IPS DF 6.9 (cell line): ENCODE measurements around the gene TTI1.

Experiments
- DNase-seq: peaks from one replicate; pipeline ENCODE4 v3.0.0-alpha.2; 2013; ENCODE audit warnings: low read depth, low spot score
- H3K27ac ChIP-seq: one replicate; pipeline ENCODE4 v1.5.1; 2013; ENCODE audit warnings: low read length, control low read depth
- H3K27me3 ChIP-seq: 2 replicates; pipeline ENCODE4 v1.6.1; 2013; ENCODE audit warnings: mild to moderate bottlenecking, low read length; ENCODE audit not compliant: control insufficient read depth, insufficient read depth
- H3K36me3 ChIP-seq: 2 replicates; pipeline ENCODE4 v1.6.1; 2013; ENCODE audit warnings: low read length; ENCODE audit not compliant: control insufficient read depth, insufficient read depth
- H3K4me1 ChIP-seq: 2 replicates; pipeline ENCODE4 v1.6.1; 2013; ENCODE audit warnings: low read length; ENCODE audit not compliant: control insufficient read depth, insufficient read depth
- H3K4me3 ChIP-seq: 2 replicates; pipeline ENCODE4 v1.5.1; 2013; ENCODE audit warnings: mild to moderate bottlenecking, low read length
- H3K9me3 ChIP-seq: 2 replicates; pipeline ENCODE4 v1.6.1; 2013; ENCODE audit warnings: low read length, inconsistent platforms; ENCODE audit not compliant: control insufficient read depth, insufficient read depth
- WGBS: extraction: QIAGEN DNeasy Blood & Tissue Kit; methylation state at CpG from one replicate; pipeline ENCODE4 v1.1.7; 2013; ENCODE audit warnings: mixed read lengths, missing lambda C conversion rate; ENCODE audit not compliant: insufficient read length, insufficient coverage; 5-methylcytosine and 5-hydroxymethylcytosine counted together

Gene TTI1

GRCh38 chr20:38067717-38068365 lies 34.6 kb upstream of the TTI1 start:
- H3K4me1 ChIP-seq: no peaks in the 10 kb centered on the region
- H3K27ac ChIP-seq: no peak overlapping the region
- peaks cover 26% of the 10 kb centered on the region for H3K36me3 ChIP-seq
- no peaks in the 10 kb centered on the region; the same call in 1 of the 2 replicates for H3K9me3 ChIP-seq
- H3K27me3 ChIP-seq: no peaks in the 10 kb centered on the region
- H3K4me3 ChIP-seq: no peak overlapping the region
- WGBS: no CpG with 5 or more reads among the region's 15 CpGs
- no peak for DNase-seq

GRCh38 chr20:38066969-38067716 lies 33.9 kb upstream of the TTI1 start:
- no peaks in the 10 kb centered on the region for H3K4me1 ChIP-seq
- no peaks in the 10 kb centered on the region for H3K27me3 ChIP-seq
- no CpG with 5 or more reads among the region's 9 CpGs for WGBS
- peaks cover 27% of the 10 kb centered on the region for H3K36me3 ChIP-seq
- no peak for DNase-seq
- H3K27ac ChIP-seq: no peak overlapping the region
- no peak overlapping the region for H3K4me3 ChIP-seq
- H3K9me3 ChIP-seq: no peaks in the 10 kb centered on the region; the same call in 1 of the 2 replicates

DNA sequence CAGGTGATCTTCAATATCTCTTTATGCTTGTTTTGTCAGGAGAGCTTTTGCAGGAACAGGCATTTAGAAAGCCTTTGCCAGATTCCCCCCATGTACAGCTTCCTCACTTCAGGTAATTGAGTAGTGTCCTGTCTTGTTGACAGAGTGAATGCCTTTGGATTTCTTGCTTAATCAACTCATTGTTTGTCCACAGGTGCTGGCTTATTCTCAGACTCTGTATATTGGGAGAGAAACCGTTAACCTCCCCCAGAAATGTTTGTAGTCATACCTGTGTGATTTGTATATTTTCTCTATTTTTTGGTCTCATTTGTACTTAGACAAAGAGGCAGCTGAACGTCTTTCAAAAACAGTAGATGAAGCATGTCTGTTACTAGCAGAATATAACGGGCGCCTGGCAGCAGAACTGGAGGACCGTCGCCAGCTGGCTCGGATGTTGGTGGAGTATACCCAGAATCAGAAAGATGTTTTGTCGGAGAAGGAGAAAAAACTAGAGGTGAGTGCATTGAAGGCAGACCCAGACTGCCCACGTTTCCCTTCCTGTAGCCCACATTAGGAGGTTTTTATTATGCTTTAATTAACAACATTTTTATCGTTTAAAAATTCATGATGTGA lies 32.6 kb upstream of the TTI1 start:
- no peak overlapping the region for H3K4me3 ChIP-seq
- DNase-seq: no peak
- H3K27ac ChIP-seq: no peak overlapping the region
- WGBS: no CpG with 5 or more reads among the region's 10 CpGs
- H3K4me1 ChIP-seq: no peaks in the 10 kb centered on the region
- H3K9me3 ChIP-seq: no peaks in the 10 kb centered on the region; the same call in 1 of the 2 replicates
- peaks cover 27% of the 10 kb centered on the region for H3K36me3 ChIP-seq
- H3K27me3 ChIP-seq: no peaks in the 10 kb centered on the region

DNA sequence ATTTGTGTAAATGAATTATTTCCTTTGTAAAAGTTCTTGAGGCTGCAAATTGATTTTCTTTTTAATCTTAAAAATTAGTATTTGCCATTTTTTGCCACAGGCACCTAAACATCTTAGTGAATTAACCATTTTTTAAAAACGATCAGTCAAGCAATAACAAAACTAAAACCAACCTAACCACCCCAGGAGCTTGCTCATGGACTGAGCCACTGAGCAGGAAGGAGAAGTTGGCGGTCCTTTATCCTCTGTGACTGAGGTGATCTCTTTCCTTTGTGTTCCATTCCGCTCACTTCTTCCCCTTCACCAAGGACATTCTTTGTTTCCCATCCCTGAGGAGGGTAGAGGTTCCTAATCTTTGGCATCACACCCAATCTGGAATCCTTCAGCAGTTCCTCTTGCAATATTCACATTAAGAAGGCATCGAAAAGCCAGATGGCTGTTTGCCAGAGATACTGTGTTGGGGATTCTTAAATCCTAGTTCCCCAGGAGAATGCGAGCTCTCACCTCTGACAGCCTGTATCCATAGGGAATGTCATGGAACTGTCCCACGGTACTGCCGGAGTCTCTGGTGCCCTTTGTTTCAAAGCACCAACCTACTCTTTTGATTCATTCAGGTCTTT lies 30.8 kb upstream of the TTI1 start:
- DNase-seq: no peak
- Histone ChIP-seq H3K4me1 (no peaks in the 10 kb centered on the region), H3K36me3 (peaks cover 30% of the 10 kb centered on the region), H3K9me3 (no peaks in the 10 kb centered on the region; the same call in 1 of the 2 replicates), H3K27ac (no peak overlapping the region), H3K27me3 (no peaks in the 10 kb centered on the region), H3K4me3 (no peak overlapping the region)
- WGBS: no CpG with 5 or more reads among the region's 7 CpGs

DNA sequence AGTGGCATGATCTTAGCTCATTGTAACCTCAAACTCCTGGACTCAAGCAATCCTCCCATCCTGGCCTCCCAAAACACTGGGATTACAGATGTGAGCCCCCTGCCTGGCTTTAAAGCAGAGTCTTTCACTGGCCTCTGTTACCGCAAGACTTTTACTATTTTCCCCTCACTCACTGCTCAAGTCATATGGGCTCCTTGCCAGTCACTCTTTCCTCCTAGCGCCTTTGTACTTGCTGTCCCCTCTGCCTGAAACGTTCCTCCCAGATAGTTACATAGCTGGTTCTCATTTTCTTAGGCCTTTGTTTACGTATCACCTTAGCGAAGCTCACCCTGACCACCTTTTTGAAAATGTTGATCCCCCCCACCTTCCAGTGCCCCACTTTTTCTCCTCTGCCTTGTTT lies 29.6 kb upstream of the TTI1 start:
- H3K4me1 ChIP-seq: no peaks in the 10 kb centered on the region
- H3K4me3 ChIP-seq: no peak overlapping the region
- no peaks in the 10 kb centered on the region for H3K27me3 ChIP-seq
- H3K27ac ChIP-seq: no peak overlapping the region
- no CpG with 5 or more reads among the region's 5 CpGs for WGBS
- peaks cover 26% of the 10 kb centered on the region for H3K36me3 ChIP-seq
- DNase-seq: no peak
- H3K9me3 ChIP-seq: no peaks in the 10 kb centered on the region; the same call in 1 of the 2 replicates

- no peak overlapping the region for H3K27ac ChIP-seq
- peaks cover 16% of the 10 kb centered on the region; the same call in 1 of the 2 replicates for H3K36me3 ChIP-seq
- H3K9me3 ChIP-seq: no peaks in the 10 kb centered on the region; the same call in 1 of the 2 replicates
- H3K4me3 ChIP-seq: no peak overlapping the region
- DNase-seq: no peak
- no peaks in the 10 kb centered on the region for H3K4me1 ChIP-seq
- H3K27me3 ChIP-seq: no peaks in the 10 kb centered on the region
- WGBS: 100% methylated on average over 2 of the region's 4 CpGs
These were observed 27.9 kb upstream of the TTI1 start for GRCh38 chr20:38061109-38061508.

GRCh38 chr20:38060536-38060935 lies 27.3 kb upstream of the TTI1 start:
- Histone ChIP-seq H3K27me3 (no peaks in the 10 kb centered on the region), H3K27ac (no peak overlapping the region), H3K4me3 (no peak overlapping the region), H3K9me3 (no peaks in the 10 kb centered on the region; the same call in 1 of the 2 replicates), H3K36me3 (peaks cover 14% of the 10 kb centered on the region; the same call in 1 of the 2 replicates), H3K4me1 (no peaks in the 10 kb centered on the region)
- DNase-seq: no peak
- 100% methylated on average over 1 of the region's 5 CpGs for WGBS

DNA sequence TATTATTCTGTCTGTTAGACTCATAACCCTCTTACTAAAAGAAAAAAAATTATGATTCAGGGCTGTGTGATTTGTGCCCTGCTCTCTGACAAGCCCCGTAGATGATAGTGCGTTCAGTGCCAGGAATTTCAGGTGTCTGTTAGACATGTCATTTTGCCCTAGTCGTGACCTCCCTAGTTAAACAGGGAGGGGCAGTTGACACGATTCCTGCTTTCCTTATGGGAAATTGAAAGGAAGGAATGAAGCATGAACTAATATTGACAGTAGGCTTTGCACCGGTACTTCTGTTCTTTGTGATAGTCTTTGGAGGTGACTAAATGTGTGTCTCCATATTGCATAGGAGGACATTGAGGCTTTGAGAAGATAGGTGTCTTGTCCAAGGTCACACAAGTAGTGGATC lies 26.6 kb upstream of the TTI1 start:
- no peak for DNase-seq
- Histone ChIP-seq H3K27ac (no peak overlapping the region), H3K4me1 (no peaks in the 10 kb centered on the region), H3K4me3 (no peak overlapping the region), H3K36me3 (peaks cover 14% of the 10 kb centered on the region; the same call in 1 of the 2 replicates), H3K27me3 (no peaks in the 10 kb centered on the region), H3K9me3 (no peaks in the 10 kb centered on the region; the same call in 1 of the 2 replicates)
- no CpG with 5 or more reads among the region's 5 CpGs for WGBS

DNA sequence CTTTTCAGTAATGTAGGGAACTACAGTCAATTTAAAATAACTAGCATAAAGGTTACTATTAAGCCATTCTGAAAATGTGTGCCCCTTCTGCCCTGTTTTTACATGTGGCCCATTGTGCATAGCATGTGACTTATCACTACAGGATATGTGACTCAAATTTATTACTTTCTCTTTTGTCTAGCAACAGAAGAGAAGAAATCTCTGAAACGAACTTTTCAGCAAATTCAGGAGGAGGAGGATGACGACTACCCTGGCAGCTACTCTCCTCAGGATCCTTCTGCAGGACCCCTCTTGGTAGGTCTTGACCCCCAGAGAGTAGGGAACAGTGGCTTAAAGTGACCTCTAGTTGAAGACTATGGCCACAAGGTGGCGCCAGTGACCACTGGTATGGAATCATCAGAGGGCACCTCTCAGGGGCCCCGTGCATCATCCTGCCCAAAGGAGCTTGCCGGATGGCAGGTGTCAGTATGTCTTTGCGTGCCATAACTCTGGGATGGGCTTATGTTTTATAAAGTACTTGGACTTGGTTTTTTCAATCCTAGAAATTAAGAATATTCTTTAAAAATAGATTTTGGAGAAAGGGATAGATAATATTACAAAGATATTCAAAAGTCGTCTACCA lies 24.2 kb upstream of the TTI1 start:
- Histone ChIP-seq H3K9me3 (no peaks in the 10 kb centered on the region), H3K27me3 (no peaks in the 10 kb centered on the region), H3K36me3 (peaks cover 9% of the 10 kb centered on the region; the same call in 1 of the 2 replicates), H3K4me1 (no peaks in the 10 kb centered on the region), H3K4me3 (no peak overlapping the region), H3K27ac (no peak overlapping the region)
- peak; percentile 77 for DNase-seq
- no CpG with 5 or more reads among the region's 7 CpGs for WGBS

- Histone ChIP-seq H3K4me3 (no peak overlapping the region), H3K4me1 (no peaks in the 10 kb centered on the region), H3K36me3 (peaks cover 9% of the 10 kb centered on the region; the same call in 1 of the 2 replicates), H3K27me3 (no peaks in the 10 kb centered on the region), H3K27ac (no peak overlapping the region), H3K9me3 (no peaks in the 10 kb centered on the region)
- WGBS: no CpG with 5 or more reads among the region's 6 CpGs
- DNase-seq: no peak
These were observed 22.6 kb upstream of the TTI1 start for GRCh38 chr20:38055848-38056247.
